ENCODE measurements around the gene TSPAN32.

TSPAN32 gene

DNA sequence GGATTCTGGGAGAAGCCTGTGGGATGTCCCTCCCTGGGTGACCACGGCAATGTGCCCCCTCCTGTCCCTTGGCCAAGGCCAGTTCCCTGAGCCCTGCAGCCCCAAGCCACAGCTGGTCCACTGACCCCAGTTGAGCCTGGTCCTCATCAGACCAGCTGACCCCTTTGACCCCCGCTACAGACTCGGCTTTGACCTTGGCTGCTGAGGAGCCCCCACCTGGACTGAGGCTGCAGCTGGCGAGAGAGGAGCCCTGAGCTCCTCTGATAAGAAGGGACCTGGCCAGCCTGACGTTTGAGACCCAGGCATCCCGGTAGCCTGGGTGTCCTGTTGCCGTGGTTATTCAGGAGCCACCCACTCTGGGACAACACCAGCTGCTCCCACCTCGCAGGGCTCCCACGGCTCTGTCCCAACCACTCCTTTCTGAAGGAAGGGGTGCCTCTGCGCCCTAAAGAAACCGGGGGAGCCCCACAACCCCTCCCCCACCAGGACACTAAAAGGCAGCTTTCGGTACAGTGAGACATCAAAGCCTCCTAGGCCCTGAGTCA lies 34.4 kb upstream of the TSPAN32 start:
- DNase-seq (ENCODE audit: low spot score), result no peak
- no peak overlapping the region for H2BK12ac ChIP-seq (ENCODE audit: low read length)
- H4K8ac ChIP-seq (ENCODE audit: low read depth, low read length), result no peak overlapping the region
- peak overlapping the region; percentile 9 for H3K14ac ChIP-seq (ENCODE audit: low read length)
- H4K91ac ChIP-seq (ENCODE audit: low read depth, low read length, poor library complexity), result no peak overlapping the region
- no peak overlapping the region for H2BK120ac ChIP-seq (ENCODE audit: low read depth, low read length)
- H2AFZ ChIP-seq (ENCODE audit: low read length), result no peak overlapping the region
- H3K4me1 ChIP-seq (ENCODE audit: control insufficient read depth in 2 of 2, insufficient read depth in 1 of 2, low read depth in 1 of 2, low read length in 2 of 2), result peaks cover 0 to 9% of the 10 kb centered on the region in 2 donors
- H3K79me1 ChIP-seq (ENCODE audit: low read depth, low read length), result peaks cover 4% of the 10 kb centered on the region
- WGBS, 2 donors (ENCODE audit: extremely low coverage in 2 of 2, insufficient read length in 2 of 2, insufficient replicate concordance in 1 of 2), result no CpG with 5 or more reads among the region's 12 CpGs
- no peak overlapping the region for H3K4me2 ChIP-seq (ENCODE audit: insufficient read depth, low read length, poor library complexity, severe bottlenecking)
- H3K9ac ChIP-seq (ENCODE audit: low read depth, low read length, poor library complexity), result no peak overlapping the region
- peak overlapping the region; percentile 78 for H2AK5ac ChIP-seq (ENCODE audit: low read depth, low read length)
- peak overlapping the region; percentile 45 for H2BK15ac ChIP-seq (ENCODE audit: low read length)
- no peak overlapping the region for H2BK5ac ChIP-seq (ENCODE audit: low read length)
- H3K4me3 ChIP-seq (ENCODE audit: low read length in 2 of 2), result no peak overlapping the region
- H3K9me3 ChIP-seq (replicated peaks in 1 of 2; ENCODE audit: control insufficient read depth in 2 of 2, insufficient read depth in 1 of 2, low read depth in 1 of 2, low read length in 2 of 2), result no peaks in the 10 kb centered on the region
- H3K18ac ChIP-seq (ENCODE audit: low read length), result peak overlapping the region; percentile 81
- no peaks in the 10 kb centered on the region for H3K36me3 ChIP-seq (replicated peaks in 1 of 2; ENCODE audit: control insufficient read depth in 2 of 2, insufficient read depth in 2 of 2, low read length in 2 of 2)
- no peak overlapping the region for H3K23ac ChIP-seq (ENCODE audit: low read depth, low read length, poor library complexity)
- H3K4ac ChIP-seq (ENCODE audit: low read length), result no peak overlapping the region
- peaks cover 43 to 88% (median 61%) of the 10 kb centered on the region in 3 experiments for H3K27me3 ChIP-seq (ENCODE audit: control insufficient read depth in 3 of 3, insufficient read depth in 3 of 3, low read depth in 1 of 3, low read length in 3 of 3)
- no peak overlapping the region for H3K27ac ChIP-seq (replicated peaks; ENCODE audit: low read length)

DNA sequence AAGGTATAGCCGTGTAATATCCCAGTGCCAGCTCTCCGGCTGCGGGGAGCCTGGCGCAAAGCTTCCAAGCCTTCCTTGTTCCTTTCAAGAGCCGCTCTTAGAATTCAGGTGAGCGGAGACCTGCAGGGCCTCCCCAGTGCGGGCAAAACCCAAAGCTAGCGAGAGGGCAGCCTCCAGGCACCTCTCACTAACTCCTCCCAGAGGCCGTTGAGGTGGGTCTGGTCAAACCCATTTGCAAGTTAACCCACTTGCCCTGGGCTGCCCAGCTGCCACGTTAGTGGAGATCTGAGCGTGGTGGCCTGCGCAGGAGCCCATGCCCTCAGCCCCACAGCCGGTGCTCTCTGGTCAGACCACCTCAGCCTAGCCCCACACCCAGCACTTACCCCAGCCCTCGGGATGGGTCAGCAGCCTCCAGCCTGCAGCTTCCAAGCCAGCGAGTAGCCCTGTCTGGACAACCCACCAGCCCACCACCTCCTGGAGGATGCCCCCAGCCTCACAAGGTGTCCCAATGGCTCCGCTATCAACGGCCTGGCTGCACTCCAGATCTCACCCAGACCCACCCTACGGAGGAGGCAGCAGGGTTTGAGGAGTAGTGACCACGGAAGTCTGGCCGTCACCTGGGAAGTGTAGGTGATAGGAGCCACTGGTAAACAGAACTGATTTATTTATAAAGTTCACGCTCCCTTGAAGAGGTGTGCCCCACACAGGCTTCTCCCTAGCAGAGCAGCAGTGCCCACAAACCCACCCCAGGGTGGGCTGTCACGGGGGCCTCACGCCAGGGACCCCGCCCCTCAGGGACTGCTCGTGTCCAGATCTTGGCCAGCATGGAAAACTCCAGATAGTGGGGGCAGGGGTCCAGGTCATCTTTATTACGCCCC lies 33.7 kb upstream of the TSPAN32 start:
- DNase-seq (ENCODE audit: low spot score), result no peak
- Histone ChIP-seq H3K27me3 (ENCODE audit: control insufficient read depth in 3 of 3, insufficient read depth in 3 of 3, low read depth in 1 of 3, low read length in 3 of 3) (peaks cover 43 to 91% (median 68%) of the 10 kb centered on the region in 3 experiments), H3K9ac (ENCODE audit: low read depth, low read length, poor library complexity) (no peak overlapping the region), H3K4ac (ENCODE audit: low read length) (no peak overlapping the region), H2AFZ (ENCODE audit: low read length) (no peak overlapping the region), H3K4me1 (ENCODE audit: control insufficient read depth in 2 of 2, insufficient read depth in 1 of 2, low read depth in 1 of 2, low read length in 2 of 2) (peaks cover 0 to 7% of the 10 kb centered on the region in 2 donors), H2BK5ac (ENCODE audit: low read length) (peak overlapping the region; percentile 85), H3K18ac (ENCODE audit: low read length) (peak overlapping the region; percentile 84), H2AK5ac (ENCODE audit: low read depth, low read length) (peak overlapping the region; percentile 96), H4K91ac (ENCODE audit: low read depth, low read length, poor library complexity) (no peak overlapping the region), H2BK120ac (ENCODE audit: low read depth, low read length) (peak overlapping the region; percentile 56), H3K14ac (ENCODE audit: low read length) (peak overlapping the region; percentile 50), H3K27ac (replicated peaks; ENCODE audit: low read length) (no peak overlapping the region), H3K4me3 (ENCODE audit: low read length in 2 of 2) (no peak overlapping the region), H2BK15ac (ENCODE audit: low read length) (peak overlapping the region; percentile 45), H3K36me3 (replicated peaks in 1 of 2; ENCODE audit: control insufficient read depth in 2 of 2, insufficient read depth in 2 of 2, low read length in 2 of 2) (no peaks in the 10 kb centered on the region), H3K23ac (ENCODE audit: low read depth, low read length, poor library complexity) (peak overlapping the region; percentile 77), H4K8ac (ENCODE audit: low read depth, low read length) (no peak overlapping the region), H3K79me1 (ENCODE audit: low read depth, low read length) (peaks cover 4% of the 10 kb centered on the region), H2BK12ac (ENCODE audit: low read length) (peak overlapping the region; percentile 63), H3K9me3 (replicated peaks in 1 of 2; ENCODE audit: control insufficient read depth in 2 of 2, insufficient read depth in 1 of 2, low read depth in 1 of 2, low read length in 2 of 2) (no peaks in the 10 kb centered on the region), H3K4me2 (ENCODE audit: insufficient read depth, low read length, poor library complexity, severe bottlenecking) (no peak overlapping the region)
- no CpG with 5 or more reads among the region's 26 CpGs for WGBS, 2 donors (ENCODE audit: extremely low coverage in 2 of 2, insufficient read length in 2 of 2, insufficient replicate concordance in 1 of 2)

DNA sequence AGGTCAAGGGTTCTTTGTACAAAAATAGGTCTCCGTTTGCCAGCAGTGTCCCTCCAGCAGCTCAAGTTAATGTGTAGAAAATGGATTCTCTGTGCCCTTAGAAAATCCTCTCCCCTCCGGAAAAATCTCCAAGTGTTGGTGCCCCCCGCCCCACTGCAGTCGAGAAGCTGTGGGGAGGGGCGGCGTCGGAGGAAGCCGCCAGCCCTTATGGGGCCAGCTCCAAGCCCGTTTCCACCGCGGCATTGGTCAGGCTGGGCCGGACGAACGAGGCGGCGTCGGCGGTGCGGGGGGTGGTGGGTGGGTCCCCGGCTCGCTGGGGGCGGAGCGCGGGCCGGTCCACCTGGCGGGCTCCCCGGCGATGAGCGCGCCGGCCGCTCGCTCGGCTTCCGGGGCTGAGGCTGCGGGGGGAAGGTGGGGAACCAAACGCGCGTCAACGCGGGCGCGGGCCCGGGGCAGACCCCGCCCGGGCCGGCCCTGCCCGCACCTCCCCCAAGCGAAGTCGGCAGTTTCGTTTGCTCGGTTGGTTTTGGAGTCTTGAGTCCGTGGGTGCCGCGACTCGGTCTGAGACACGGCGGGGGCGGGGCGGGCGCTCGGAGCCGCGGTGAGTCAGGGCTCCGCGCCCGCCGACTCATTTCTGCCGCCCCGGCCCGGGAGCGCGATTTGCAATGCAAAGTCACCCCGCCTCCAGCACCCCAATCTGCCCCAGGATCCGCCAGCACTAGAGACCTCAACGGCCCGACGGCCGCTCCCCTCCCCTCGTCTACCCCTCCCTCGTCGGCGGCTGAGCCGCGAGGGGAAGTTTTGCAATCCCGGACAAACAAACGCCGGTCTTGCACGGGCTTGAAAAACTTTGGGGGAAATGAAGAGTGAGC lies 32.8 kb upstream of the TSPAN32 start:
- Histone ChIP-seq H3K4me3 (ENCODE audit: low read length in 2 of 2) (peak overlapping the region in 1 of 2 donors; percentile 71), H3K79me1 (ENCODE audit: low read depth, low read length) (peaks cover 4% of the 10 kb centered on the region), H3K18ac (ENCODE audit: low read length) (peak overlapping the region; percentile 85), H2BK15ac (ENCODE audit: low read length) (peak overlapping the region; percentile 82), H3K36me3 (replicated peaks in 1 of 2; ENCODE audit: control insufficient read depth in 2 of 2, insufficient read depth in 2 of 2, low read length in 2 of 2) (no peaks in the 10 kb centered on the region), H3K14ac (ENCODE audit: low read length) (no peak overlapping the region), H3K9ac (ENCODE audit: low read depth, low read length, poor library complexity) (no peak overlapping the region), H2AFZ (ENCODE audit: low read length) (peak overlapping the region; percentile 35), H3K27ac (replicated peaks; ENCODE audit: low read length) (no peak overlapping the region), H3K4me1 (ENCODE audit: control insufficient read depth in 2 of 2, insufficient read depth in 1 of 2, low read depth in 1 of 2, low read length in 2 of 2) (peaks cover 0 to 7% of the 10 kb centered on the region in 2 donors), H2BK120ac (ENCODE audit: low read depth, low read length) (no peak overlapping the region), H4K91ac (ENCODE audit: low read depth, low read length, poor library complexity) (no peak overlapping the region), H3K4me2 (ENCODE audit: insufficient read depth, low read length, poor library complexity, severe bottlenecking) (peak overlapping the region; percentile 87), H3K27me3 (ENCODE audit: control insufficient read depth in 3 of 3, insufficient read depth in 3 of 3, low read depth in 1 of 3, low read length in 3 of 3) (peaks cover 43 to 94% (median 77%) of the 10 kb centered on the region in 3 experiments), H3K9me3 (replicated peaks in 1 of 2; ENCODE audit: control insufficient read depth in 2 of 2, insufficient read depth in 1 of 2, low read depth in 1 of 2, low read length in 2 of 2) (no peaks in the 10 kb centered on the region), H2BK12ac (ENCODE audit: low read length) (no peak overlapping the region), H2AK5ac (ENCODE audit: low read depth, low read length) (peak overlapping the region; percentile 24), H3K4ac (ENCODE audit: low read length) (no peak overlapping the region), H3K23ac (ENCODE audit: low read depth, low read length, poor library complexity) (no peak overlapping the region), H2BK5ac (ENCODE audit: low read length) (peak overlapping the region; percentile 85), H4K8ac (ENCODE audit: low read depth, low read length) (no peak overlapping the region)
- no peak for DNase-seq (ENCODE audit: low spot score)
- WGBS, 2 donors (ENCODE audit: extremely low coverage in 2 of 2, insufficient read length in 2 of 2, insufficient replicate concordance in 1 of 2), result no CpG with 5 or more reads among the region's 89 CpGs
